Measurements from ENCODE around the gene YEATS4. TPM values are rescaled to one million over a fixed set of nuclear protein-coding genes. Genes with fewer than 3 reads are reported as not detected.
A peak's percentile ranks its signal among the peaks of the same experiment; 100 is the strongest.

Gene YEATS4
- total and polyA plus RNA-seq, 11 donors, result 4.0 to 45.0 (median 9.9) TPM

DNA sequence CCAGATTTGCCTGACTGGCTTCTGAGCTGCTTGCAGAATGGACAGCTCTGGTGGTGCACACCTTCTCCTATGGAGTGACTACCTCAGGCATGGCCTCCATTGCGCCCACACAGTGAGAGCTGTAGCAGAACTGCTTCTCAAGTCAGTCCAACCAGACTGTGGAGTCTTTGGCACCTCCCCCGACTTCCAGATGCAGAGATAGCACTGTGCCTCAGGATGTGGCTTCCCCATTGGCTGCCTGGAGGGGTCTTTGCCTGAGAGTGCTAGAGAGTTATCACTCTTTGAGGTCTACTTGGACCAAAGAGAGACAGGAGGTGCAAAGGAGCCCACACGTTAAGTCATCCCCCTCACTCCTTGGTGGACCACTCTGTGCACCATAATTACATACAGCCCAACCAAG lies 65.9 kb downstream of the YEATS4 start:
- no peak overlapping the region for H3K4me3 ChIP-seq
- H3K27me3 ChIP-seq, result no peaks in the 10 kb centered on the region
- intact Hi-C loops (cut with DNase I), result no loop called here
- ATAC-seq (no peak), DNase-seq (no peak)
- TF ChIP-seq, protein P1, sequence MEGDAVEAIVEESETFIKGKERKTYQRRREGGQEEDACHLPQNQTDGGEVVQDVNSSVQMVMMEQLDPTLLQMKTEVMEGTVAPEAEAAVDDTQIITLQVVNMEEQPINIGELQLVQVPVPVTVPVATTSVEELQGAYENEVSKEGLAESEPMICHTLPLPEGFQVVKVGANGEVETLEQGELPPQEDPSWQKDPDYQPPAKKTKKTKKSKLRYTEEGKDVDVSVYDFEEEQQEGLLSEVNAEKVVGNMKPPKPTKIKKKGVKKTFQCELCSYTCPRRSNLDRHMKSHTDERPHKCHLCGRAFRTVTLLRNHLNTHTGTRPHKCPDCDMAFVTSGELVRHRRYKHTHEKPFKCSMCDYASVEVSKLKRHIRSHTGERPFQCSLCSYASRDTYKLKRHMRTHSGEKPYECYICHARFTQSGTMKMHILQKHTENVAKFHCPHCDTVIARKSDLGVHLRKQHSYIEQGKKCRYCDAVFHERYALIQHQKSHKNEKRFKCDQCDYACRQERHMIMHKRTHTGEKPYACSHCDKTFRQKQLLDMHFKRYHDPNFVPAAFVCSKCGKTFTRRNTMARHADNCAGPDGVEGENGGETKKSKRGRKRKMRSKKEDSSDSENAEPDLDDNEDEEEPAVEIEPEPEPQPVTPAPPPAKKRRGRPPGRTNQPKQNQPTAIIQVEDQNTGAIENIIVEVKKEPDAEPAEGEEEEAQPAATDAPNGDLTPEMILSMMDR (IDR thresholded peaks at IDR 0.05), result no peak
- no peak for TF ChIP-seq POLR2A (IDR thresholded peaks at IDR 0.05)
- WGBS, 4 donors, result 88 to 93% (median 91%) methylated on average over 3 of the region's 3 CpGs
- H3K36me3 ChIP-seq, result no peaks in the 10 kb centered on the region
- H3K4me1 ChIP-seq, result peaks cover 0 to 2% (median 0%) of the 10 kb centered on the region in 12 donors
- H3K9me3 ChIP-seq, result no peaks in the 10 kb centered on the region
- no peak overlapping the region for H3K27ac ChIP-seq

DNA sequence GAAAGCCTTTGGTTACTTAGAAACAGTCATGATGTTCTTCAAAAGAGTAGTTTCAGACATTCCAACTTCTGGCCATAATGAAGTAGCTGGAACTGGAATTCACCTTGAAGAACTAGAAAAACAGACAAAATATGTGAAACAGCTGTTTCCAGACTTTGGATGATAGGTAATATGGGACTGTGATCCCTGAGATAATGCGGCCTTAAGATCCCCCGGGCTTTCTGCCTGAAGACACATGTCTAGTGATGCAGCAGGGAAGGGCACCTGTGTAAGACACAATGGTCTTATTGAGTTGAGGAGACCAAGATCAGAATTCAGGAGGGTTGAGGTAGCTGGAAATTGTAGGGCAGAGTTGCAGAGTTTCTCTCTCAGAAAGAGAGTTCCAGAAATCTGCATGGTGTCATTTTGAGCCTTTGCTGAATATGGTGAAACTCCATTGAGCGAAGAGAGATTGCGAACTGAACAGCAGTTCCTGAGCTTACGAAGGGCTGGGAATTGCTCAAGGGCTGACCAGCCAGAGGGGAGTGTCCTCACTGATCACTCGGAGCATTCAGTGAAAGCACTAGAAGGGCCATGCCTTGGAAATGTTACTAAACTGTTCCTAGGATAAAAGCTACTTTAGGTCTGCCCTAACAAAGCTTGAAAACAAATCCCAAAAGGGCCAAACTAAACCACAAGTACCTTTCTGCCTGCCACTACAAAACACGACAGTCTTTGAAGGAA lies 69.0 kb downstream of the YEATS4 start:
- TF ChIP-seq POLR2A (IDR thresholded peaks at IDR 0.05), result no peak
- TF ChIP-seq, protein P1 (IDR thresholded peaks at IDR 0.05), result no peak

DNA sequence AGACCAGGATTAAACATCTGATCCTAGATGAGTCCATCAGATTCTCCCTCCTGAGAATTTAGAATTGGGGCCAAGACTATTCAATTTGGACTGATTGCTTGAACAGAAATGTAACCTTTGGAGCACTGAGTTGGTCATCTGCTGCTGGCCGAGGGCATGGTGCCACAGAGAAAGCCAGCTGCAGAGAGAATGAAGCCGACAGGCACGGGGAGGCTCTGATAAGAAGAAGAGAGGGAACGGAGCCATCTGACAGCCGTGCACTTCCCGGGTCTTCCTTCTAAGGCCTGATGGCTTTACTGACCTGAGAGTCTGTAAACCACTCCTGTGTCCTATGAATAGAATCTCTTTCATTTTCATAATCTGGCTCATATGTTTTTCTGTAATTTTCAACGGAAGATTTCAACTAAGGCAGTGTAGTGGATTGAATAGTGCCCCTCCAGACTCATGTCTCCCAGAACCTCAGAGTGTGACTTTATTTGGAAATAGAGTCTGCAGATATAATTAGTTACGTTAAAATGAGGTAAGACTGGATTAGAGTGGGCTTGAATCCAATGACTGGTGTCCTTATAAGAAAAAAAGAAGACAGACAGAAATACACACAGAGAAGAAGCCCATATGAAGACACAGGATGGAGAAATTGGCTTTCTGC lies 71.5 kb downstream of the YEATS4 start:
- ATAC-seq (peak; percentile 54 to 90 (median 86)), DNase-seq (peak in 4 of 5 donors; percentile 47 to 67 (median 58))
- Histone ChIP-seq H3K9me3 (no peaks in the 10 kb centered on the region), H3K4me1 (peaks cover 0 to 22% (median 4%) of the 10 kb centered on the region in 12 donors), H3K36me3 (no peaks in the 10 kb centered on the region), H3K27me3 (no peaks in the 10 kb centered on the region), H3K27ac (peak overlapping the region; percentile 25 to 85 (median 68)), H3K4me3 (no peak overlapping the region)
- no peak for TF ChIP-seq POLR2A (IDR thresholded peaks at IDR 0.05)
- TF ChIP-seq, protein P1 (IDR thresholded peaks at IDR 0.05), result no peak
- intact Hi-C loops (cut with DNase I), result loop anchor here in 2 of 10 donors (5.0 kb wide), 2 partner anchors 36 to 41 kb away; partner anchors contain the start of gene FRS2 (in 1 of the 2)
- 32 to 46% (median 40%) methylated on average over 8 of the region's 8 CpGs for WGBS, 4 donors

More for the DNA sequence above, 69.0 kb downstream of the YEATS4 start:
- Histone ChIP-seq H3K27me3 (no peaks in the 10 kb centered on the region), H3K27ac (no peak overlapping the region), H3K36me3 (no peaks in the 10 kb centered on the region), H3K4me3 (no peak overlapping the region), H3K9me3 (no peaks in the 10 kb centered on the region), H3K4me1 (peaks cover 0 to 20% (median 4%) of the 10 kb centered on the region in 12 donors)
- whole genome bisulfite sequencing, 4 donors, result 87 to 92% (median 91%) methylated on average over 7 of the region's 7 CpGs
- intact Hi-C loops (cut with DNase I), result no loop called here
- no peak for DNase-seq
- ATAC-seq, result no peak

DNA sequence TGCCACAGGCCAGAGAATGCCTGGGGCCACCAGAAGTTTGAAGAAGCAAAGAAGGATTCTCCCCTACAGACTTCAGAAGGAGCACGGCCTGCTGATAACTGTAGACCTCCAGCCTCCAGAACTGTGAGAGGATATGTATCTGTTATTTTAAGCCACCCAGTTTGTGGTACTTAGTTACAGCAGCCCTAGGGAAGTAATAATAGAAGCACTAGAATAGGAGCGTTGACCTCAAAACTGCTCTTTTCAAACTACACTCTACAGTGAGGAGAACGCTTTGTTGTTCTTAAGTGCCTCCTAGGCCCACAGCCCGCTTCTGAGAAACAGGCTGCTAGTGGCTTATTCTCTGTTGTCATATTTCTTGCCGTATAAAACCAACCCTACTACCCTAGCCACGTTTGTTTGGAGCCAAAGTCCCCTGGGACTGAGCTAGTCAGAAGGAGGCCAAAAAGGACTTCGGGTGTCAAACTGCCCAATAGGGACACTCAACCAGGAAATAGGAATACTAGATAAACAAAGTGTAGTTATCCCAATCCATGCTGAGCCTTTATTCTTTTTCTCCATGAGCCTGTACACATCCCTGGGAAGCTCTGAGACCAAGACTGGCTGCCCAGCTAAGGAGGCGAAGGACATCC lies 72.2 kb downstream of the YEATS4 start:
- TF ChIP-seq, protein P1 (IDR thresholded peaks at IDR 0.05), result no peak
- no peak for TF ChIP-seq POLR2A (IDR thresholded peaks at IDR 0.05)
- H3K27me3 ChIP-seq, result no peaks in the 10 kb centered on the region
- DNase-seq, result no peak
- 38 to 57% (median 50%) methylated on average over 8 of the region's 8 CpGs for WGBS, 4 donors
- H3K36me3 ChIP-seq, result no peaks in the 10 kb centered on the region
- H3K4me1 ChIP-seq, result peaks cover 0 to 23% (median 4%) of the 10 kb centered on the region in 12 donors
- ATAC-seq, result peak; percentile 62 to 95 (median 80)
- H3K27ac ChIP-seq, result peak overlapping the region; percentile 25 to 85 (median 68)
- H3K9me3 ChIP-seq, result no peaks in the 10 kb centered on the region
- intact Hi-C loops (cut with DNase I), result loop anchor here in 2 of 10 donors (5.0 kb wide), 2 partner anchors 36 to 41 kb away; partner anchors contain the start of gene FRS2 (in 1 of the 2)
- H3K4me3 ChIP-seq, result no peak overlapping the region

Data from heart left ventricle (tissue), 16 donors.